ENCODE measurements around the gene TTC27.

The TTC27 gene

GRCh38 chr2:32805104-32806095, 177.6 kb downstream of the TTC27 start:
- H3K4me3 ChIP-seq (ENCODE audit: insufficient read length, low read depth) = no peak overlapping the region
- no peak for DNase-seq (ENCODE audit: low read depth, low spot score)
- H3K4me1 ChIP-seq (ENCODE audit: insufficient read depth, insufficient read length) = no peaks in the 10 kb centered on the region
- no peak overlapping the region for H3K9ac ChIP-seq (ENCODE audit: insufficient read length, low read depth)
- peaks cover 3% of the 10 kb centered on the region for H3K36me3 ChIP-seq (ENCODE audit: insufficient read depth, insufficient read length, low read length)
- no peaks in the 10 kb centered on the region for H3K9me3 ChIP-seq (ENCODE audit: insufficient read depth, low read length)
- no peaks in the 10 kb centered on the region for H3K27me3 ChIP-seq (ENCODE audit: insufficient read depth, insufficient read length)
- TF ChIP-seq SUZ12 (IDR thresholded peaks at IDR 0.05; ENCODE audit: extremely low read depth, insufficient read depth, insufficient read length) (no peak), ZNF274 (IDR thresholded peaks at IDR 0.05; ENCODE audit: low read depth, low read length) (no peak), YY1 (IDR thresholded peaks at IDR 0.05; ENCODE audit: insufficient read depth, insufficient read length) (no peak)

GRCh38 chr2:32806857-32807256, 179.0 kb downstream of the TTC27 start:
- H3K4me3 ChIP-seq (ENCODE audit: insufficient read length, low read depth) = no peak overlapping the region
- no peaks in the 10 kb centered on the region for H3K9me3 ChIP-seq (ENCODE audit: insufficient read depth, low read length)
- no peak for TF ChIP-seq ZNF274 (IDR thresholded peaks at IDR 0.05; ENCODE audit: low read depth, low read length)
- TF ChIP-seq YY1 (IDR thresholded peaks at IDR 0.05; ENCODE audit: insufficient read depth, insufficient read length) = no peak
- TF ChIP-seq SUZ12 (IDR thresholded peaks at IDR 0.05; ENCODE audit: extremely low read depth, insufficient read depth, insufficient read length) = no peak
- DNase-seq (ENCODE audit: low read depth, low spot score) = no peak
- H3K36me3 ChIP-seq (ENCODE audit: insufficient read depth, insufficient read length, low read length) = peaks cover 9% of the 10 kb centered on the region
- no peak overlapping the region for H3K9ac ChIP-seq (ENCODE audit: insufficient read length, low read depth)
- no peaks in the 10 kb centered on the region for H3K4me1 ChIP-seq (ENCODE audit: insufficient read depth, insufficient read length)
- H3K27me3 ChIP-seq (ENCODE audit: insufficient read depth, insufficient read length) = no peaks in the 10 kb centered on the region

GRCh38 chr2:32807662-32808061, 179.8 kb downstream of the TTC27 start:
- no peak for TF ChIP-seq YY1 (IDR thresholded peaks at IDR 0.05; ENCODE audit: insufficient read depth, insufficient read length)
- no peak for TF ChIP-seq ZNF274 (IDR thresholded peaks at IDR 0.05; ENCODE audit: low read depth, low read length)
- no peak for TF ChIP-seq SUZ12 (IDR thresholded peaks at IDR 0.05; ENCODE audit: extremely low read depth, insufficient read depth, insufficient read length)
- H3K9ac ChIP-seq (ENCODE audit: insufficient read length, low read depth) = no peak overlapping the region
- DNase-seq (ENCODE audit: low read depth, low spot score) = no peak

GRCh38 chr2:32810909-32811495, 183.2 kb downstream of the TTC27 start:
- no peak for DNase-seq (ENCODE audit: low read depth, low spot score)
- H3K4me3 ChIP-seq (ENCODE audit: insufficient read length, low read depth) = no peak overlapping the region
- no peaks in the 10 kb centered on the region for H3K27me3 ChIP-seq (ENCODE audit: insufficient read depth, insufficient read length)
- H3K4me1 ChIP-seq (ENCODE audit: insufficient read depth, insufficient read length) = no peaks in the 10 kb centered on the region
- TF ChIP-seq SUZ12 (IDR thresholded peaks at IDR 0.05; ENCODE audit: extremely low read depth, insufficient read depth, insufficient read length) (no peak), ZNF274 (IDR thresholded peaks at IDR 0.05; ENCODE audit: low read depth, low read length) (no peak), YY1 (IDR thresholded peaks at IDR 0.05; ENCODE audit: insufficient read depth, insufficient read length) (no peak)
- H3K36me3 ChIP-seq (ENCODE audit: insufficient read depth, insufficient read length, low read length) = peaks cover 9% of the 10 kb centered on the region
- H3K9me3 ChIP-seq (ENCODE audit: insufficient read depth, low read length) = no peaks in the 10 kb centered on the region
- no peak overlapping the region for H3K9ac ChIP-seq (ENCODE audit: insufficient read length, low read depth)

More at GRCh38 chr2:32807662-32808061, 179.8 kb downstream of the TTC27 start:
- Histone ChIP-seq H3K27me3 (ENCODE audit: insufficient read depth, insufficient read length) (no peaks in the 10 kb centered on the region), H3K36me3 (ENCODE audit: insufficient read depth, insufficient read length, low read length) (peaks cover 9% of the 10 kb centered on the region), H3K4me3 (ENCODE audit: insufficient read length, low read depth) (no peak overlapping the region), H3K4me1 (ENCODE audit: insufficient read depth, insufficient read length) (no peaks in the 10 kb centered on the region), H3K9me3 (ENCODE audit: insufficient read depth, low read length) (no peaks in the 10 kb centered on the region)

GRCh38 chr2:32811696-32812095, 183.8 kb downstream of the TTC27 start:
- TF ChIP-seq ZNF274 (IDR thresholded peaks at IDR 0.05; ENCODE audit: low read depth, low read length) = no peak
- no peak for TF ChIP-seq SUZ12 (IDR thresholded peaks at IDR 0.05; ENCODE audit: extremely low read depth, insufficient read depth, insufficient read length)

GRCh38 chr2:32812316-32812715, 184.5 kb downstream of the TTC27 start:
- Histone ChIP-seq H3K4me3 (ENCODE audit: insufficient read length, low read depth) (no peak overlapping the region), H3K36me3 (ENCODE audit: insufficient read depth, insufficient read length, low read length) (peaks cover 9% of the 10 kb centered on the region), H3K9ac (ENCODE audit: insufficient read length, low read depth) (no peak overlapping the region), H3K27me3 (ENCODE audit: insufficient read depth, insufficient read length) (no peaks in the 10 kb centered on the region), H3K4me1 (ENCODE audit: insufficient read depth, insufficient read length) (no peaks in the 10 kb centered on the region), H3K9me3 (ENCODE audit: insufficient read depth, low read length) (no peaks in the 10 kb centered on the region)
- TF ChIP-seq SUZ12 (IDR thresholded peaks at IDR 0.05; ENCODE audit: extremely low read depth, insufficient read depth, insufficient read length) = no peak
- no peak for TF ChIP-seq ZNF274 (IDR thresholded peaks at IDR 0.05; ENCODE audit: low read depth, low read length)
- DNase-seq (ENCODE audit: low read depth, low spot score) = no peak

More at GRCh38 chr2:32811696-32812095, 183.8 kb downstream of the TTC27 start:
- Histone ChIP-seq H3K4me3 (ENCODE audit: insufficient read length, low read depth) (no peak overlapping the region), H3K9me3 (ENCODE audit: insufficient read depth, low read length) (no peaks in the 10 kb centered on the region), H3K27me3 (ENCODE audit: insufficient read depth, insufficient read length) (no peaks in the 10 kb centered on the region), H3K9ac (ENCODE audit: insufficient read length, low read depth) (no peak overlapping the region), H3K4me1 (ENCODE audit: insufficient read depth, insufficient read length) (no peaks in the 10 kb centered on the region), H3K36me3 (ENCODE audit: insufficient read depth, insufficient read length, low read length) (peaks cover 9% of the 10 kb centered on the region)
- no peak for DNase-seq (ENCODE audit: low read depth, low spot score)

GRCh38 chr2:32820088-32820487, 192.2 kb downstream of the TTC27 start:
- Histone ChIP-seq H3K4me3 (ENCODE audit: insufficient read length, low read depth) (no peak overlapping the region), H3K4me1 (ENCODE audit: insufficient read depth, insufficient read length) (no peaks in the 10 kb centered on the region), H3K9ac (ENCODE audit: insufficient read length, low read depth) (no peak overlapping the region), H3K27me3 (ENCODE audit: insufficient read depth, insufficient read length) (no peaks in the 10 kb centered on the region), H3K9me3 (ENCODE audit: insufficient read depth, low read length) (no peaks in the 10 kb centered on the region), H3K36me3 (ENCODE audit: insufficient read depth, insufficient read length, low read length) (no peaks in the 10 kb centered on the region)
- no peak for DNase-seq (ENCODE audit: low read depth, low spot score)
- TF ChIP-seq SUZ12 (IDR thresholded peaks at IDR 0.05; ENCODE audit: extremely low read depth, insufficient read depth, insufficient read length) (no peak), ZNF274 (IDR thresholded peaks at IDR 0.05; ENCODE audit: low read depth, low read length) (no peak), YY1 (IDR thresholded peaks at IDR 0.05; ENCODE audit: insufficient read depth, insufficient read length) (no peak)

All from NT2/D1 (cell line).